Body of pancreas (tissue), 4 donors: ENCODE data around the gene GRB10.

Source experiments
- POLR2A ChIP-seq, 3 donors: fragments of 450-650 bp; IDR thresholded peaks; one replicate each; pipeline ENCODE4 v1.6.1; 2016; ENCODE audit warnings: antibody characterized with exemption in 3 of 3, mild to moderate bottlenecking in 2 of 3
- TF ChIP-seq, protein P1 (sequence below), 7 experiments: fragments of 450-650 bp in 4 of 7; fragments of 200-600 bp in 3 of 7; sonication (generic) in 3 of 7; IDR thresholded peaks; one replicate each; pipeline ENCODE4 v1.5.1; 2016 to 2019; ENCODE audit warnings: antibody characterized with exemption in 7 of 7

DNA sequence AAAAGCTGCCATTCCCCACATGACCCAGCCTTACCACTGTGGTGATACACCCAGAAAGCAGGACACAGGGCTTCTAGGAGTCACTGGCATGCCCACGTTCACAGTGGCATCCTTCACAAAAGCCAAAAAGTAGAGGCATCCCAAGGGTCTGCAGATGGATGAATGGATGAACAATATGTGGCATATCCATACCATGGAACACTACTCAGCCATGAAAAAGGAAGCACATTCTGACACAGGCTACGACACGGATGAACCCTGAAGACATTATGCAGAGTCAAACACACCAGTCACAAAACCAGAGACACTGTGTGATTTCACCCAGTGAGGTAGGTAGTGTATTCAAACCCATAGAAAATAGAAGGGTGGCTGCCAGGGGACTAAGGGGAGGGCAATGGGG lies 112.8 kb downstream of the GRB10 start:
- TF ChIP-seq, protein P1, sequence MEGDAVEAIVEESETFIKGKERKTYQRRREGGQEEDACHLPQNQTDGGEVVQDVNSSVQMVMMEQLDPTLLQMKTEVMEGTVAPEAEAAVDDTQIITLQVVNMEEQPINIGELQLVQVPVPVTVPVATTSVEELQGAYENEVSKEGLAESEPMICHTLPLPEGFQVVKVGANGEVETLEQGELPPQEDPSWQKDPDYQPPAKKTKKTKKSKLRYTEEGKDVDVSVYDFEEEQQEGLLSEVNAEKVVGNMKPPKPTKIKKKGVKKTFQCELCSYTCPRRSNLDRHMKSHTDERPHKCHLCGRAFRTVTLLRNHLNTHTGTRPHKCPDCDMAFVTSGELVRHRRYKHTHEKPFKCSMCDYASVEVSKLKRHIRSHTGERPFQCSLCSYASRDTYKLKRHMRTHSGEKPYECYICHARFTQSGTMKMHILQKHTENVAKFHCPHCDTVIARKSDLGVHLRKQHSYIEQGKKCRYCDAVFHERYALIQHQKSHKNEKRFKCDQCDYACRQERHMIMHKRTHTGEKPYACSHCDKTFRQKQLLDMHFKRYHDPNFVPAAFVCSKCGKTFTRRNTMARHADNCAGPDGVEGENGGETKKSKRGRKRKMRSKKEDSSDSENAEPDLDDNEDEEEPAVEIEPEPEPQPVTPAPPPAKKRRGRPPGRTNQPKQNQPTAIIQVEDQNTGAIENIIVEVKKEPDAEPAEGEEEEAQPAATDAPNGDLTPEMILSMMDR (IDR thresholded peaks at IDR 0.05), result no peak
- TF ChIP-seq POLR2A (IDR thresholded peaks at IDR 0.05), result no peak
